Left forelimb (tissue), 1 donor: Measurements from ENCODE around the gene MED26.

ENCODE experiments used
- DNase-seq: peaks from one replicate; pipeline ENCODE4 v3.0.0-alpha.2; 2018; ENCODE audit warnings: low spot score

MED26 gene

GRCh38 chr19:16589917-16590316 is 38.1 kb downstream of the MED26 start:
- DNase-seq: no peak

GRCh38 chr19:16588824-16589577 is 39.0 kb downstream of the MED26 start:
- DNase-seq: no peak

GRCh38 chr19:16587833-16588823 is 39.9 kb downstream of the MED26 start:
- DNase-seq: no peak

GRCh38 chr19:16586991-16587832 is 40.8 kb downstream of the MED26 start:
- DNase-seq: no peak

GRCh38 chr19:16586477-16586871 is 41.5 kb downstream of the MED26 start:
- DNase-seq: no peak

GRCh38 chr19:16585808-16586476 is 42.1 kb downstream of the MED26 start:
- DNase-seq: no peak

- DNase-seq: no peak
Measured at GRCh38 chr19:16585094-16585801, 42.8 kb downstream of the MED26 start.

- no peak for DNase-seq
Measured at GRCh38 chr19:16584248-16585093, 43.5 kb downstream of the MED26 start.

GRCh38 chr19:16582486-16583261 is 45.3 kb downstream of the MED26 start:
- DNase-seq: no peak

- DNase-seq: no peak
Measured at GRCh38 chr19:16581971-16582343, 46.0 kb downstream of the MED26 start.

- DNase-seq: no peak
Measured at GRCh38 chr19:16581145-16581970, 46.6 kb downstream of the MED26 start.

GRCh38 chr19:16579381-16579780 is 48.6 kb downstream of the MED26 start:
- DNase-seq: no peak

- DNase-seq: no peak
Measured at GRCh38 chr19:16577531-16577985, 50.4 kb downstream of the MED26 start.

GRCh38 chr19:16576690-16577530 is 51.1 kb downstream of the MED26 start:
- DNase-seq: no peak

- no peak for DNase-seq
Measured at GRCh38 chr19:16575861-16576689, 51.9 kb downstream of the MED26 start.

GRCh38 chr19:16575282-16575681 is 52.7 kb downstream of the MED26 start:
- DNase-seq: no peak
